T-helper 2 cell treated with Interferon-gamma antibody and Interleukin-4, amounts not matched to agents 5 μg/mL and 100 μg/mL, for 36 hours (primary cell): ENCODE measurements around the gene RELN.

Experiments used
- DNase-seq: peaks from one replicate; pipeline ENCODE4 v3.0.0; 2021; ENCODE audit warnings: low spot score
- H3K27ac Mint-ChIP-seq: one replicate; pipeline ENCODE4 v1.8.0; 2021; ENCODE audit warnings: mild to moderate bottlenecking, mixed read lengths
- H3K27me3 Mint-ChIP-seq: one replicate; pipeline ENCODE4 v1.8.0; 2021; ENCODE audit warnings: low read depth, mixed read lengths
- H3K36me3 Mint-ChIP-seq: one replicate; pipeline ENCODE4 v1.8.0; 2021; ENCODE audit warnings: low read depth, mixed read lengths
- H3K4me1 Mint-ChIP-seq: one replicate; pipeline ENCODE4 v1.8.0; 2021; ENCODE audit warnings: low read depth, mixed read lengths
- H3K4me3 Mint-ChIP-seq: one replicate; pipeline ENCODE4 v1.8.0; 2022; ENCODE audit warnings: mild to moderate bottlenecking, moderate library complexity, mixed read lengths
- H3K9me3 Mint-ChIP-seq: one replicate; pipeline ENCODE4 v1.8.0; 2021; ENCODE audit warnings: mixed read lengths

Gene RELN

DNA sequence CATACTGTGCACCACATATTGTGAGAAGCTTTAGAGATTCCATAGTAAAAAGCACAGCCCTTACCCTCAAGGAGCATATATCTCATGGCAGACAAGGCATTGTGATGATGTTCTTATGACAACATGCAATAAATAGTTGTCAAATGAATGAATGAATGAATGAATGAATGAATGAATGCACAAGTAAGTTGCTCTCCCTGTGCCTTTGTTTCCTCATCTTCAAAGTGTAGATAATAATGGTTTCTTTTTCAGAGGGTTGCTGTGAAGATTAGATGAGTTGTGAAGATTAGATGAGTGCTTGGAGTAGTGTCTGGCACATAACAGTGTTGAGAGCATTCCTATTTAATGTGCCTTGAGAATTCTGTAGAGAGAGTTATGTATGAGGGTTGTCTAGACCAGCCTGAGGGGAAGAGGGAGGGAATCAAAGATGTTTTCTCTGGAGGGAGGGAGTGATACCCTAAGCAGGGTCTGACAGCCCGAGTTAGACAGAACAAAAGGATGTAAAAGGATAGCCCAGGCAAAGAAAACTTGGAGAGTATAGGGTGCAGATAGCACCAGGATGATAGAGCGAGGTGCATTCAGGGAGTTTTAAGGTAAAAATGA lies 217.2 kb downstream of the RELN start:
- DNase-seq = no peak
- Mint-ChIP-seq H3K4me1 (no peaks in the 10 kb centered on the region), H3K27ac (no peak overlapping the region), H3K4me3 (no peak overlapping the region), H3K36me3 (no peaks in the 10 kb centered on the region), H3K9me3 (no peaks in the 10 kb centered on the region), H3K27me3 (no peaks in the 10 kb centered on the region)

DNA sequence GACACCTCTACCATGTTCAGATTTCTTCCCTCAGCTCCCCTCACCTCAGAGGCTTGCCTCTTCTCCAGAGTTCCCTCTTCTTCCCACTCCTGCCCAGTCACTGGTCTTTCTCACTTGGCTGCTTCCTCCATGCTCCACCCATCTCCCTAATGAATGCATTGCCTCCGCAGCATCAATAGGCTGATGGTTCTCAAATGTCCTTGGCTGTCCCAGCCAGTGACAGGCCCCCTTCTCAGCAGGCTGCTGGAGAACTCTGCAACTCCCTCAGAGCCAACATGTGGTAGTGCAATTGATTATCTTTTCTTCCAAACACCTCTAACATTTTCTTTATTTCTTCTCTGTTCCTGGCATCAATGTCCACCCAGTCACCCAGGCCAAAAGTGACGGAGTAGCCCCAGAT lies 218.2 kb downstream of the RELN start:
- H3K4me3 Mint-ChIP-seq = no peak overlapping the region
- H3K36me3 Mint-ChIP-seq = no peaks in the 10 kb centered on the region
- no peaks in the 10 kb centered on the region for H3K9me3 Mint-ChIP-seq
- H3K27me3 Mint-ChIP-seq = no peaks in the 10 kb centered on the region
- H3K27ac Mint-ChIP-seq = no peak overlapping the region
- no peak for DNase-seq
- no peaks in the 10 kb centered on the region for H3K4me1 Mint-ChIP-seq

DNA sequence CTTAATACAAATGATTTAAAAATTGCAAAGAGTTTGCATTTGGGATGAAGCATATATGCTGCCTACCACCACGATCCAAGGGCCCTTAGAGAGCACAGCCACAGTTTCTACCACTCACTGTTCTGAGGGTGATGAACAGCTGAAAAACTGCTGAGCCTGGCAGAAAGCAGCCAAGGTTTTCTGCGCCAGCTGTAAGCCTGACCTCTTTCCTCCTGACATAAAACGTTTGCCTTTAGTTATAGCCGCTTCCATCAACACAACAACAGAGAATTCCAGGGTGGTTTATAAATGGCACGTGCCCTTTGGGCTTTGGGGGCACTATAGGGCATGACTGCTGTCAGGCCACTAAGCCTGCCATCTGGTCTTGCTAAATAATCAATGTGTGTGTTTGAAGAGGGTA lies 222.8 kb downstream of the RELN start:
- no peak for DNase-seq
- no peaks in the 10 kb centered on the region for H3K36me3 Mint-ChIP-seq
- H3K27me3 Mint-ChIP-seq = no peaks in the 10 kb centered on the region
- H3K9me3 Mint-ChIP-seq = no peaks in the 10 kb centered on the region
- H3K4me1 Mint-ChIP-seq = no peaks in the 10 kb centered on the region
- no peak overlapping the region for H3K4me3 Mint-ChIP-seq
- H3K27ac Mint-ChIP-seq = no peak overlapping the region

DNA sequence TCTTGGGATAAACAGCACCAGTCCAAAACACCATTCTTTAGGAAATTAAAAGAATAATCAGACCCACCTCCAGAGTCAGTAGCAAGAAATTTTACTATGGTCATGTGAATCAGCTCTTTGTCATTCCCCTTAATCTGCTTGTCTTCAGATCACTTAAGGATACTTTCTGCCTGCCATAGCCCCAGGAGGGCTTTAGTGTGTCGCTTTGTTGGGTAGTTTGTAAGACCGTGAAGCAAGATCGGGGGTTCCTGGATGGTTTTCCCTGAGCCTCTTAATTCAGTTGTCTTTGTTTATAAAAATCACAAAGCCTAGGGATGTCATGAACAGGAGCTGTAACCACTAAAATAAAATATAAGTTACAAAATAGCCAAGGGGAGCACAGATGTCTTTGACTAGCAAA lies 223.6 kb downstream of the RELN start:
- H3K4me1 Mint-ChIP-seq = no peaks in the 10 kb centered on the region
- H3K27ac Mint-ChIP-seq = no peak overlapping the region
- H3K27me3 Mint-ChIP-seq = no peaks in the 10 kb centered on the region
- H3K9me3 Mint-ChIP-seq = no peaks in the 10 kb centered on the region
- no peak overlapping the region for H3K4me3 Mint-ChIP-seq
- DNase-seq = no peak
- no peaks in the 10 kb centered on the region for H3K36me3 Mint-ChIP-seq

DNA sequence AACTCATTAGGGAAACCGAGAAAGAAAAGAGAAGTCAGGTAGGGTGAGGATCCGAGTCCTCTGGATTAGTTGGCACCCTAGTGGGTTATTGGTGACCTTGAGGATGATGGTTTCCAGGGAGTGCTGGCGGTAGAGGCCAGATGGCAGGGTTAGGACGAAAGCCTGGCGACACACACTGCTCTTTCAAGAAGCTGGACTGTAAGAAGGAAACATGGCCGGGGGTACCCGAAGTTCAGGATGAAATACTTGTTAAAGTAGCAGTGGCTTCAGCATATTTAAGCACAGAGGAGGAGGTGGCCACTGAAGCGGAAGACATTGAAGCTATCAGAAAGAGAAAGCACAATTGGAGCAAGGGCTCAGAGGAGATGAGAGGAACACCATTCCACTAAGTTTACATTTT lies 224.6 kb downstream of the RELN start:
- H3K27ac Mint-ChIP-seq = no peak overlapping the region
- H3K9me3 Mint-ChIP-seq = no peaks in the 10 kb centered on the region
- no peaks in the 10 kb centered on the region for H3K27me3 Mint-ChIP-seq
- no peaks in the 10 kb centered on the region for H3K4me1 Mint-ChIP-seq
- DNase-seq = no peak
- H3K36me3 Mint-ChIP-seq = no peaks in the 10 kb centered on the region
- no peak overlapping the region for H3K4me3 Mint-ChIP-seq

DNA sequence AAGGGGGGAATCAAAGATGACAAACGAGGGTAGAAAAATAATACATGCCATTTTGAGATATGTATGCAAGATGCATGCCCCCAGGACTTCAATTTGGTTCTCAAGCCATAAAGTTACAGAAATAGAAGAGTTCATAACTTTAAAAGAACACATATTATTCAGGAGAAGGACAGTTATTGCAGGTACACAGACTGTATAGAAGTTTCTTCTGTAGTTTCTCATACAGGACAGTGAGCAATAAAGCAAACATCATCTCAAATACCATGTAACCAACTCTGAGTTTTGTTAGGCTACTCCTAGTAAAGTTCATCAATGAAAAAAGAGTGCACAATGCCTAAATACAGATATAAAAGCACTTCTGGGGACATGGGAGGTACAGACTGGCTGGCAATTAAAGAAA lies 226.6 kb downstream of the RELN start:
- Mint-ChIP-seq H3K36me3 (no peaks in the 10 kb centered on the region), H3K4me1 (no peaks in the 10 kb centered on the region), H3K27me3 (peaks cover 2% of the 10 kb centered on the region), H3K4me3 (no peak overlapping the region), H3K9me3 (no peaks in the 10 kb centered on the region), H3K27ac (no peak overlapping the region)
- no peak for DNase-seq

DNA sequence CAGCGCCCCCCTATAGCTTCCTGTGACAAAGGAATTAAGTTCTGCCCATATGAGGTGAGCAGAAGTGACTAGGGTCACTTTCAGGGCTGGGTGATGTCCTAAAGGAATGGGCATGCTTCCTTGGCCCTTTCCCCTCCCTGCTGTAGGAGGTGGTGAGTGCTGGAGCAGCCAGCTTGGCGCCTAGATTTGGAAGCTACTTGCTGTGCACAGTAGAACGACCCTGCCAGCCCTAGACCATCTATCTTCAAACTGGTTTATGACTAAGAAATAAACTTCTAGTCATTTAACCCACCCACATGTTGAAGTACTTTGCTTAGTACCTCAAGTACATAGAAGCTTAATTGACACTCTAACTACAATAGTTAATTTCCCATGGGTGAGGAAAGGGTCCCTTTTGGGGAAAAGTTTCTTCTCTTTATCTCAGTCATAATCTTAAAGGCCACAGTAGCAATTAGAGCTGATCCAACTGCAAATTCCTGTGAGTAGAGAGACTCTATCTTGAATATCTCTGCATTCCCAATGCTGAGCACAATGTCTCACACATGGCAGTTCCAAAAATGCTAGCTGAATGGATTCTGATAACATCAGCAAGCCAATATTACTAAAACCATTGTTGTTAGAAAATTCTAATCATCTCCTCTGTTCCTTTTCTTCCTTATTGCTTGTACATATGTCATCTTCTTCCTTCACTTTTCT lies 227.2 kb downstream of the RELN start:
- H3K36me3 Mint-ChIP-seq = no peaks in the 10 kb centered on the region
- H3K27ac Mint-ChIP-seq = no peak overlapping the region
- H3K27me3 Mint-ChIP-seq = peaks cover 2% of the 10 kb centered on the region
- no peaks in the 10 kb centered on the region for H3K9me3 Mint-ChIP-seq
- no peak overlapping the region for H3K4me3 Mint-ChIP-seq
- no peaks in the 10 kb centered on the region for H3K4me1 Mint-ChIP-seq
- no peak for DNase-seq

DNA sequence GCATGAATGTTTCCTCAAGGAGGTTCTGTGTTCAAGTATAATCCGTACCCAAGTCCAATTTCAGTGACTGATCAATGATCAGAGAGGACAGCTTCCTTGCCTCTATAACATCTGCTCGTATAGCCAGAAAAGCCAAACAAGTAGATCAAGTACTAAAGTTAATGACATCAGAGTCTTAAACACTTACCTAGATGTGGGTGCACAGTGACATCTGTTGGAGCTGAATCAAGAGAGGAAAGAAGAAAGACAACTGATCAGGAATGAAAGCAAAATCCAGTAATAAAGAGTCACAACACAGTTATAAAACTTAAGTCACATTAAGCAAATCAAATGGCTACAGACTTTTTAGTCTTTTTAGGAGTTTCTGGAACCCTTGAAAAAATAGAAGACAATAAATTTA lies 236.5 kb downstream of the RELN start:
- H3K27me3 Mint-ChIP-seq = no peaks in the 10 kb centered on the region

DNA sequence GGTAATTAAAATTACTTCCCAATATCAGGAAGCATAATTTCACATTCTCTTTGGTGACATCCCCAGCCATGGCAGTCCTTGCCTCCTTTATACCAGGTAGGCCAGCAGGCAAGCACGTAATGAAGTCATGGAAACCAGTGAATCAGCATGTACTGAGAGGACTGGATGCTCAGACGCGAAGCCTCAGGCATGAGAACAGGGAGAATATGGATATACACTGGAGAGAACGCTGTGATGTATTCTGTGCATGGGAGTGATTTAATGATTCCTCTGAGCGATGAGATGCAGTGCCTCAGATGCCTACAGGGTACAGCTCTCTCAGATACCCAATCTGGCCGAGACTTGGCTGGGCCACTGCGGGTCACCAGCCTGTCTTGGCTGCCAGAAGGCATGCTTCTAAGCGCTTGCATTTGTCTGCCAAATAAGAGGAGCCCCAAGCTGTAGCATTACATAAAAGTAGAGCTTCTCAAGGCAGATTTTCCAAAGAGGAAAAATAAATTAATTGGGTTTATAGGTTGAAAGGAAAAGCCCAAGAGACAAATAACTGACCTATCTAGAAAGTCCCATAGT lies 238.1 kb downstream of the RELN start:
- no peak overlapping the region for H3K4me3 Mint-ChIP-seq
- H3K27me3 Mint-ChIP-seq = no peaks in the 10 kb centered on the region
- no peak overlapping the region for H3K27ac Mint-ChIP-seq
- H3K4me1 Mint-ChIP-seq = no peaks in the 10 kb centered on the region
- no peaks in the 10 kb centered on the region for H3K9me3 Mint-ChIP-seq
- no peak for DNase-seq
- no peaks in the 10 kb centered on the region for H3K36me3 Mint-ChIP-seq

More for the DNA sequence above, 236.5 kb downstream of the RELN start:
- H3K27ac Mint-ChIP-seq = no peak overlapping the region
- no peaks in the 10 kb centered on the region for H3K4me1 Mint-ChIP-seq
- H3K36me3 Mint-ChIP-seq = no peaks in the 10 kb centered on the region
- DNase-seq = no peak
- no peak overlapping the region for H3K4me3 Mint-ChIP-seq
- H3K9me3 Mint-ChIP-seq = no peaks in the 10 kb centered on the region

DNA sequence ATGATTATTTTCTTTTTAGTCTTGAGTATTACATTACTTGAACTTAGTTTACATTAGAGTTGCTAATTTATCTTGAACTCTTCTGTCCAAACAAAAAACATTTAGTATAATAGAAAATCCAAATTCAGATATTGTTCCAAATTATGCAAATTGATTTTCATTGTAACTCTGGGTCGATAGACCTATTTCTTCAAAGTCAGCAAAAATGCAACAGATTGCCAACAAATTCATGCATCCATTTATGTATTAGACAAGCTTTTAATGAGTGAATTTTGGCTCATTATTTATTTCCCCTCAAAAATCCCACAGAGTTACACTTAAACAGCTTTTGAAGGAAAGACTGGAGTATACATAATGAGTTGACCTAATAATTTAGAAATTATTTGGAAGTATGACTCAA lies 240.8 kb downstream of the RELN start:
- Mint-ChIP-seq H3K27me3 (no peaks in the 10 kb centered on the region), H3K4me1 (no peaks in the 10 kb centered on the region), H3K4me3 (no peak overlapping the region), H3K9me3 (no peaks in the 10 kb centered on the region), H3K27ac (no peak overlapping the region), H3K36me3 (no peaks in the 10 kb centered on the region)
- no peak for DNase-seq

DNA sequence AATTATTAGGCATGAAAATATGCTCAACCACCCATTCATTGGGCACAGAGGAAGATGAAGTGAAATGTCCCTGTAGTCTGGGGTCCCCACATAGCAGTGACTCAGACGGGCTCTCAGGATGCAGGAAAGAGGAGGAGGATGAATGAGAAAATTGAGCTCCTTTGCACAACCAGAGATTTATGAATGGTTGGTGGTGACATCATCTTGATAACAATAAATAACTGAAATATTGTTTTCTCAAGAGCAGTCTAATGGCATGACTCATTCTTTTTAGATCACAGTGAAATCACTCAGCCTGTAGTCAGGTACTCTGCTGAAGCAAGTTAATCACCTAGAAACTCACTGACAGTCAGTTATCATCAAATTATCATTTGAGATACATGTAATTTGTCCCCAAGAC lies 254.1 kb downstream of the RELN start:
- H3K4me1 Mint-ChIP-seq = no peaks in the 10 kb centered on the region
- H3K9me3 Mint-ChIP-seq = no peaks in the 10 kb centered on the region
- H3K4me3 Mint-ChIP-seq = no peak overlapping the region
- H3K36me3 Mint-ChIP-seq = no peaks in the 10 kb centered on the region
- H3K27me3 Mint-ChIP-seq = no peaks in the 10 kb centered on the region
- no peak for DNase-seq
- no peak overlapping the region for H3K27ac Mint-ChIP-seq

DNA sequence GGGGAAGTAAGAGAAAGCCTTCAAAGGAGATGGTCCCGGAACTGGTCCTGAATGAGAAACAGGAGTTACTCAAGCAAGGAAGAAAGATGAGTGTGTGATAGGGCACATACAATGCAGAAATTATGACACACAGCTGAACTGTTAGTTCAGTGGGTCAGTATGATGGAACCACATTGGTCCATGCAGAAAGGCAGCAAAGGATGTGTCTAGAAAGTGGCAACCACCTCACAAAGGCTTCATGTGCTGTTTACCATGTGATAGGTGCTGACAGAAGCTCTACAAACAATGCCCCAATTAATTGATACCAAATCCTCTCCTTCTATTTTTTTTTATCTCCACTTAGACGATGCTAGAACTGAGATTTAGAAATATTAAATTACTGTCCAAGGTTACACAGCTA lies 258.3 kb downstream of the RELN start:
- no peak overlapping the region for H3K27ac Mint-ChIP-seq
- DNase-seq = no peak
- H3K9me3 Mint-ChIP-seq = no peaks in the 10 kb centered on the region
- H3K36me3 Mint-ChIP-seq = no peaks in the 10 kb centered on the region
- no peak overlapping the region for H3K4me3 Mint-ChIP-seq
- H3K4me1 Mint-ChIP-seq = no peaks in the 10 kb centered on the region
- H3K27me3 Mint-ChIP-seq = no peaks in the 10 kb centered on the region

DNA sequence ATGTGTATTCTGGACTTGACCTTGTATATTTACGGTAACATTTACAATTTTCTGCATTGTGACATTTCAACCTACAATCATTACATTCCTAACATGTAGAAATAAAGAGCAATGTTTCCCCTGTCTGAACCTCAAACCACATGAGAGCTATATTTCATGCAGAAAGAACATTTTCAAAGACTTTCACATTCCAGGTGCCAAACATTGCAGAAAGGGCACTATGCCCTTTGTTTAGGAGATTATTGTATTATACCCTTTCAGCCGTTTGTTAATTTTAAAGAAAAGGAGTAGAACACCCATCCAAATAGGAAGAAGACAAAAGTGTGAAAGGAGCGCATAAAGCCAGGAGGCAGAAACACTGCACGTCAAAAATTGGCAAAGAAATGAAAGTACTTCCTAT lies 260.4 kb downstream of the RELN start:
- Mint-ChIP-seq H3K9me3 (no peaks in the 10 kb centered on the region), H3K27me3 (no peaks in the 10 kb centered on the region), H3K4me3 (no peak overlapping the region), H3K4me1 (no peaks in the 10 kb centered on the region), H3K36me3 (no peaks in the 10 kb centered on the region), H3K27ac (no peak overlapping the region)
- no peak for DNase-seq

DNA sequence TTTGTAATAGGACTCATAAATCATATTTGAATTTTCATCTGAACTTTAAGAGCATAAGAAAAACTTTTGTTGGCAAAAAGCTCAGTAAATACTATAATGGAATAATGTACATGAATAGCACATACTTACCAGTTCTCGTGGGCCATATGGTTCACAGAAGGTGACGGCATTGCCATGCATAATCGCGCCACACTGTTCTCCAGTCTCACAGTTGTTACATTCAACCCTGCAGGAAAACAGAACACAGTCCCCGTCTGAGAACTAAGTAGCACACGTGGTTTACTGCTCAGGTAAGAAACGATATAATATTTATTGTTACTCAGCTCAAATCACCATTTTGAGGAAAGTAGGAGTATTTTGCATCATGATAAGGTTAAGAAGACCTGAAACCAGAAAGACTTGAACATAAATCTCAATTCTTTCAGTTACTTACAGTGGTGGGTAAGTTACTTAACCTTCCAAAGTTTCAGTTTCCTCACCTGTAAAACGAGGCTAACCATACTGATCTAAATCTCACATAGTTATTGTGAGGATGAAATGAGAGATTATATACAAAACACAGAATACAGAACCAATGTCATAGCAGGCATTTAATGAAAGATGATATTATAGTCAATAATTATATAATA lies 261.4 kb downstream of the RELN start:
- Mint-ChIP-seq H3K4me1 (no peaks in the 10 kb centered on the region), H3K36me3 (no peaks in the 10 kb centered on the region), H3K27me3 (no peaks in the 10 kb centered on the region), H3K4me3 (no peak overlapping the region), H3K27ac (no peak overlapping the region), H3K9me3 (no peaks in the 10 kb centered on the region)
- DNase-seq = no peak
